DMS114 treated with DMSO at 0.1 percent for 48 hours (cell line): Measurements from ENCODE around the gene SEPHS1.
"Not testable (repeated sequence)": the region's sequence is repeated elsewhere in the genome, so short reads cannot be mapped to it uniquely, and the experiment has no call there.

ENCODE experiments used
- DNase-seq: peaks from one replicate; lab custom pipeline; 2025; ENCODE audit not compliant: unreplicated experiment; lab: John Stamatoyannopoulos, UW

SEPHS1 gene

GRCh38 chr10:13291821-13292773 is 56.0 kb downstream of the SEPHS1 start:
- no peak for DNase-seq

DNA sequence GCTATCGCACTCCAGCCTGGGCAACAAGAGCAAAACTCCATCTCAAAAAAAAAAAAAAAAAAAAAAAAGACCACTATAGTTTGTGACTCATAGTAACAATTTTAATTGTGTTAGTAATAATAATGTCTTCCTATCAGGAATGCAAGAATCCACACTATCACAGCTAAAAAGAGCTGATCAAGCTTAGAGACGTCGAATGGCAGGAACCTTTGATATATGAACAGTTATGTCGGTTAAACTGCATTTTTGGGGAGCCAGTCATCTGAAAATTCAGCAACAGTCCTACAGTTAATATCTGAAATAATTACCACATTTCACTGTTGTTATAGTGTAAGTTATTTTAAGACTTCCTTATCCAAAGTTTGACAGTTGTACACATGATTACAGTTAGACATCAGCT is 57.0 kb downstream of the SEPHS1 start:
- no peak for DNase-seq

- no peak for DNase-seq
These were observed 64.0 kb downstream of the SEPHS1 start for GRCh38 chr10:13284050-13284449.

GRCh38 chr10:13282348-13282747 is 65.7 kb downstream of the SEPHS1 start:
- not testable (repeated sequence) for DNase-seq

DNA sequence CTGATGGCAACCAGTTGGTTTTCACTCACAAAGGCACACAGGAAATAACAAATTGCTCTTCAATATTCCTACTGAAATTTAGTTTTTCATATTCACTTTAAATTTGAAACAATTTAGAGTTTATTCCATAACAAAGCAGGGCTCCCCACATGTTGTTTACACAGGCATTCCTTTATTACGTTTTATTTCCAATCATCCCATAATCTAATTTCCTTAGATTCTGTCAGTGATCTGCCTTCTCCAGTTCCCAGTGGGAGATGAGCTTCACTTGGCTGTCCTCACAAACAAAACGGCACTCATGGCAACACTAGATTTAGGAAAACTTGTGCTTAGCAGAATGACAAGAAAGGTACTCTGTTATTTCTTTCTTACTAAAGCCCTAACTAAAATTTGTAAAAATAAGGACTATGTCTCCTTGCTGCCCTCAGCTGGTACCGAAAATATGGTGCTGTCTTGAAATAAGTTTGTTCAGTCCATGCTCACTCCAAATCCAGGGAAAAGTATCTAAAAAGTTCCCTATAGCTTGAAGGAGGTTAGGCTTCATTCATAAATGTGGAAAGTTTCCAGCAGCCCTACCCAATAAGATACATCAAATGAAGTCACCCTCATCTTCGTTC is 71.2 kb downstream of the SEPHS1 start:
- DNase-seq: peak; percentile 9

DNA sequence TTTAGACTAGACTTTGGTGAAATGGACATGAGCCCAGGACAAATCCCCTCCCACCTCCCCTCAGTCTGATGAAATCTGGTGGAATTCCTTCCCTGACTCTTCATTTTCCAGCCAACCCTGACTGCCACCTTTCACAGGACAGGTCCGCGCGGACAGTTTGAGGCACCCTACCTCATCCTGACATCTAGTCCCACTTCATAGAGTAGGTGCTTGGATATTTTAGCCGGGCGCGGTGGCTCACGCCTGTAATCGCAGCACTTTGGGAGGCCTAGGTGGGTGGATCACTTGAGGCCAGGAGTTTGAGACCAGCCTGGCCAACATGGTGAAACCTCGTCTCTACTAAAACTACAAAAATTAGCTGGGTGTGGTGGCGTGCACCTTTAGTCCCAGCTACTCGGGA is 71.9 kb downstream of the SEPHS1 start:
- not testable (repeated sequence) for DNase-seq

GRCh38 chr10:13272164-13272571 is 75.9 kb downstream of the SEPHS1 start:
- no peak for DNase-seq

DNA sequence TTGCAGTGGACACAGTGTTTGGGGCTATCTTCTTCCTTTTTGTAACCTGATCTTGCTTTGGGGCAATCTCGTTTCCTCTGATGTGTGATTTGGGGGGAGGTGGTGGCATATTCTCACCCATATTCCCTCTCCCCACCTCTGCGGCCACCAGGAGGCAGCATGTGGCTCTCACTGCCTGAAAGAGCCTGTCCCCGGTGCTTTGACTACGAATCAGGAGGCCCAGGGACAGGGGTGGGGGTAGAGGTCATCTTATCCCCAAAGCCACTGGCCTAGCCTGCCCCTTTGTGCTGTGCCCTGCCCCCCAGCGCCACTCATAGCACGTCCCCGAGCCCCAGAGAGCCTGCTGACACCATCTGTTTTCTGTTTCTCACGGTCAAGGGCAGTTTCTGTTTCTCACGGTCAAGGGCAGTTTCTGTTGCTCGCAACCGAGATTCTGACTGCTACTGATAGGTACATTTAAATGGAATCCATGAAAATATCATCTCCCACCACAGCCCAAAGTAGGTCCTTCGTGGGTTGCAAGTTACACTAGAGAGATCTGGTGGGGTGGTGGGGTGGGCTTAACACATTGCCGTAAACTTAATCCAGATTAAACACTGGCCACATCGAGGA is 76.4 kb downstream of the SEPHS1 start:
- no peak for DNase-seq

- DNase-seq: no peak
These were observed 77.1 kb downstream of the SEPHS1 start for GRCh38 chr10:13270877-13271551.

DNA sequence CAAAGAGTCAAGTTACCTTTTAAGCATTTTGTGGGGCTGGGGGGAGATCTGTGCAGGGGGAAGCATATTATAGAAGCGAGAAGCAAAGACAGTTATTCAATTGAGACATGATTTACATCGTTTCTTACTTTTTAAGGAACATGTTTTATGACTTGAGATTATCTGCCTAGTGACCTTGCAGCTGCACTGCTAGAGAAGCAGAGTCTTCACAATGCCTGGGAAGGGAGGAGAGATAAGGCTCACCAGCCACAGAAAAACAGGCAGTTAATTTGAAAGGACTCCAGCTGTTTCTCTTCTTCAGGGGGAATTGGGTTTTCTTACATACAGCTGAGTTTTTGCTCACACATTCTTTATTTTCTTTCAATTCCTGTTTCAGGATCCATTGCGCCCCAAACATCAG is 79.3 kb downstream of the SEPHS1 start:
- DNase-seq: no peak

- no peak for DNase-seq
These were observed 79.8 kb downstream of the SEPHS1 start for GRCh38 chr10:13268310-13268709.
